PFSK-1 (cell line): ENCODE results near the gene LAMB3.

Source experiments
- POLR2AphosphoS5 ChIP-seq: IDR thresholded peaks from 2 replicates; pipeline ENCODE4 v1.6.1; 2012; ENCODE audit warnings: low read depth, mild to moderate bottlenecking, control low read depth, low read length, moderate library complexity
- REST ChIP-seq, 2 experiments: IDR thresholded peaks; 2 replicates each; pipeline versions ENCODE4 v1.6.1 to v1.8.0; 2011 to 2012; ENCODE audit warnings: low read depth in 2 of 2, low read length in 2 of 2, control low read depth in 1 of 2, inconsistent platforms in 1 of 2, mild to moderate bottlenecking in 1 of 2, moderate library complexity in 1 of 2; ENCODE audit not compliant: insufficient read depth in 1 of 2
- TAF1 ChIP-seq: IDR thresholded peaks from 2 replicates; pipeline ENCODE4 v1.6.1; 2012; ENCODE audit warnings: low read length, control low read depth, borderline replicate concordance; ENCODE audit not compliant: insufficient read depth

- TF ChIP-seq REST (IDR thresholded peaks at IDR 0.05; ENCODE audit: insufficient read depth in 1 of 2, low read depth in 2 of 2, low read length in 2 of 2) (no peak), POLR2AphosphoS5 (no peak), TAF1 (no peak)
Observed at GRCh38 chr1:209651138-209651587, 1.1 kb downstream of the LAMB3 start.
